Fibroblast of skin of left quadriceps (primary cell): ENCODE data around the gene CHMP4B.
"Not testable (repeated sequence)": the region's sequence is repeated elsewhere in the genome, so short reads cannot be mapped to it uniquely, and the experiment has no call there.

Experiments used
- DNase-seq, 2 experiments: peaks; one replicate each; pipeline ENCODE4 v3.0.0-alpha.2; 2013; ENCODE audit warnings: low read depth in 2 of 2

The CHMP4B gene

DNA sequence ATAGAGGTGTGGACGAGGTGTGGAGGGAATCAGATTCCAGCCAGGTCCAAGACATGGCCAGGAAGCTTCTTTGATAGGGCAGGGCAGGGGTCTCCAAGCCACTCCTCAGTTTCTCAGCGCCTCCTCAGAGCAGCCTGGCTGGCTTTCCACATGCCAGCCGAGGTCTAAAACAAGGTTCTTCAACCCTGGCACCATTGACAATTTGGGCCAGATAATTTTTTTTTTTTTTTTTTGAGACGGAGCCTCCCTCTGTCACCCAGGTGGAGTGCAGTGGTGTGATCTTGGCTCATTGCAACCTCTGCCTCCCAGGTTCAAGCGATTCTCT, 21.3 kb upstream of the CHMP4B start:
- DNase-seq, result no peak

GRCh38 chr20:33790566-33790965, 20.6 kb upstream of the CHMP4B start:
- no peak for DNase-seq

GRCh38 chr20:33791021-33791420, 20.1 kb upstream of the CHMP4B start:
- no peak for DNase-seq

DNA sequence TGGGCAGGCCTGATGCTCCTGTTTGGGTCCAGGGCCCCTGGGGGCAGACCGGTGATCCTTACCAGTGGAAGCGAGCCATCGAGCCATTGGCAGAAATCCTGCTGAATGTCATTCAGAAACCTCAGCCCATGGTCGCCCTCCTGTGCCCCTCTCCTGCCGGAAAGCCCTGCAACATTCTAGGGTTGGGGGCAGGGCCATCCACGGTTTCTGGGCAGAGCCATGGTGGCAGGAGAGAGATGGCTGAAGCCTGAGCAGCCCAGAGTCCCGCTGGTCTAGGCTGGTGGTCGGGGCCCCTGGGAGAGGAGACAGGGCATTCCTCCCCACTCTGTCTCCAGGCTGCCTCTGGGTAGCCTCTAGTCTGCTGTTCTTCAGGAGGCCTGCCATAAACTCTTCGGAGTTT, 19.6 kb upstream of the CHMP4B start:
- DNase-seq, result no peak

DNA sequence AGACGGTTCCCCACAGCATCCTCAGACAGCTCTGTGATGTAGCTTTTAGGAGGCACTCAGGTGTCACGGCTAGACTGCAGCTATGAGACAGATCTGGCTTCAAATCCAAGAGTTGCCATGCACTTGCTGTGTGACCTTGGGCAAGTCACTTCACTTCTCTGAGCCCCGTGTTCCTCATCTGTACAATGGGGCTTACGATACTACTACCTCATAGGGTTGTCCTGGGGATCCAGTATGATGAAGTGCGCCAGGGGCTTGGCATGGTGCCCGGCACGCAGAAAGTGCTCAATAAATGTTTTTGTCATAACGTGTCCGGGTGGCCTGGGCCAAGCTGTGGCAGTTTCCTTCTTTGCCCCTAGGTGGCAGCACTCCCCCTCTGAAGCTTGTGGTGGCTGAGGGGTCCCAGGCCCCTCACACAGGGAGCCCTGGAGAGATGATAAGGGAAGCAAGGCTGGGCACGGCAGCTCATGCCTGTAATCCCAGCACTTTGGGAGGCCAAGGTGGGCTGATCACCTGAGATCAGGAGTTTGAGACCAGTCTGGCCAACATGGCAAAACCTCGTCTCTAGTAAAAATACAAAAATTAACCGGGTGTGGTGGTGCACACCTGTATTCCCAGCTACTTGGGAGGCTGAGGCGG, 19.1 kb upstream of the CHMP4B start:
- DNase-seq, result no peak

DNA sequence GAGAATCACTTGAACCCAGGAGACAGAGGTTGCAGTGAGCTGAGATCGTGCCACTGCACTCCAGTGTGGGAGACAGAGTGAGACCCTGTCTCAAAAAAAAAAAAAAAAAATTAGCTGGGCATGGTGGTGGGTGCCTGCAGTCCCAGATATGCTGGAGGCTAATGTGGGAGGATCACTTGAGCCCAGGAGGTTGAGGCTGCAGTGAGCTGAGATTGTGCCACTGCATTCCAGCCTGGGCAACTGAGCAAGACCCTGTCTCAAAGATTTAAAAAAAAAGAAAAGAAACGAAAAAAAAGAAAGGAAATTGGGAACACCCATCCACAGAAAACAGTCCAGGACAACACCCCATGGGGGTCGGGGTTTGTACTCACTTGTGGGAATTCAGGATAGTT, 18.6 kb upstream of the CHMP4B start:
- not testable (repeated sequence) for DNase-seq

GRCh38 chr20:33793011-33793931, 17.9 kb upstream of the CHMP4B start:
- DNase-seq, result no peak

GRCh38 chr20:33796263-33796906, 14.8 kb upstream of the CHMP4B start:
- no peak for DNase-seq

GRCh38 chr20:33796907-33797544, 14.1 kb upstream of the CHMP4B start:
- no peak for DNase-seq

DNA sequence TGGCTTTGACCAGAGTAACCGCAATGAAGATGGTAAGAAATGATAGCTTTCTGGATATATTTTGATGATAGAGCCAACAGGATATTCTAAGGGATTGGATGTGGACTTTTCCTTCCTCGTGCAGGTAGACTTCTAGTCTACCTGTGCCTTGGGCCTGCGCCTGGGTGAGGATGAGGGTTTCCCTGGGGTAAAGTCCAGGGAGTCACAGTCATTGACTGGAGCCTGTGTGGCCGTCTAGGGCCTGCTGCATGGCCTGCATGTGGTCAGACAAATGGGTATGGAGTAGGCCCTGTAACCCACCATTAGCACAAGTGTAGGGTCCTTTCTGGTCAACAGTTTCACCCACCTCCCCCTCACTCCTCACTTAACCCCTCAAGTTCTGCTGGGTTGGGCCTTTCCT, 12.7 kb upstream of the CHMP4B start:
- DNase-seq, result no peak

GRCh38 chr20:33803921-33804337, 7.2 kb upstream of the CHMP4B start:
- peak; percentile 77 to 81 for DNase-seq

DNA sequence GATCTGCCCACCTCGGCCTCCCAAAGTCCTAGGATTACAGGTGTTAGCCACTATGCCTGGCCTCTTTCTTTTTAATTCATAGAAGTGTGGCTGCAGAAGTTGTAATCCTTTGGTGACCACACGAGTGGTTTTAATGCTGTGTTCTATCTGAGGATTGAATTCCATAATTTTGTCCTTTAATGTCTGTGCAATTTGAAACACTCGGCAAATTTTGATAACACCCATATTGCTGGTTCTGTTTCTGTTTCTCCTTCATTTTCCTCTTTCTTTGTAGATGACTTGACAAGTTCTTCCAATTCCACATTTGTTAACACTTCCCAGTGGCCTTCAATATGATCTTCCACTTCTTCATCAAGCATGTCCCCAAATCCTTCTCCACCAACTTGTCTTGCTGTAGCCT, 2.8 kb upstream of the CHMP4B start:
- DNase-seq, result no peak

- no peak for DNase-seq
Observed at GRCh38 chr20:33810259-33810658, 889 bp upstream of the CHMP4B start.

- no peak for DNase-seq
Observed at GRCh38 chr20:33811776-33812151, 616 bp downstream of the CHMP4B start.

DNA sequence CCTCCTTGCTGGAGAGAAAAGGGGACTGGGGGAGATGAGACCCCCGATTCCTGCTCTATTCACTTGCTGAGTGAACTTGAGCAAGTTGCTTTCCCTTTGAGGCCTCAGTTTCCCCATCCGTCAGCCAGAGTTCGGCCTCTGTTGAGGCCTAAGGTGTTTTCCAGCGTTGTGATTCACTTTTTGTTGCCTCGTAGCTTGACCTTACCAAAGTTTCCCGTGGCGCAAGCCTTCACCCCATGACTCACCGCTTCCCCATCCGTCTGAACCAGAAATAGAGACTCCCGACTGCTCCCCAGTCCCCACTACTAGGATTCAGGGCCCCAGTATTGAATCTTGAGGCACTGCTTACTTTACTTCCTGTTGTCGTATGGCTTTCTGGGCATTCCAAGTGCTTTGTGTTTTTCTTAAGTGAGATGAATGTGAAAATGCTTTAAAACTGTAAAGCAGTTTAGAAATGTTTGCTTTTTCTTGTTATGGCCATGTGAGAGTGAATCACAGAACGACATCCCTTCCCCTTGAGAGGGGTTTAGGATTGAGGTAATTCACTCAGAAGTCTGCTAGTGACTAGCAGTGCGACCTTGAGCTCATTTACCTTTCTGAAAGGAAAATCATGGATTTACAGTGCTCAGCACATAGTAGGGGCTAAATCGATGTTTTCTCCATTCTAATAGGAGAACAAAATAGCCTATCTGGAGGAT, 1.2 kb downstream of the CHMP4B start:
- no peak for DNase-seq

DNA sequence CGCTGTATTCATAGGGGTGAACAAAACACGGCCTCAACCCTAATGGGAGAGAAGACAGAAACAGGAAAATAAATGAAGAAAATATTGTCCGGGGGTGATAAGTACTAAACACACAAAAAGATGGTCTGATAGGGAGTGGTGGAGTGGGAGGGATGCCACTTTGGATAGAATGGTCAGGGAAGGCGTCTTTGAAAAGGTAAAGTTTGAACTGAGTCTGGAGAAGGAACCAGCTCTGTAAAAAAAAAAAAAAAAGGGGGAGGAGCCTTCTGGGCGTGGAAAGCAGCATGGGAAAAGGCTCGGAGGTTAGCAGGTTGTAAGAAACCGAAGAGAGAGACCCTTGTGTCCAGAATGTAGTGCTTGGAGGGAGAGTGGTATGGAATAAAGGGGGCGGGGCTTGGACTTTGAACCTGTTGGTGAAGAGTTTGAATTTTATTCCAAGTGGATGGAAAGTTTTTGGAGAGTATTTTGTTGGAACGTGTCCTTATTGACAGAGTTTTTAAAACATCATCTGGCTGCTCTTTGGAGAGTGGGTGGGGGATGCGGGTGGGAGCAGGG, 1.8 kb downstream of the CHMP4B start:
- DNase-seq, result no peak

DNA sequence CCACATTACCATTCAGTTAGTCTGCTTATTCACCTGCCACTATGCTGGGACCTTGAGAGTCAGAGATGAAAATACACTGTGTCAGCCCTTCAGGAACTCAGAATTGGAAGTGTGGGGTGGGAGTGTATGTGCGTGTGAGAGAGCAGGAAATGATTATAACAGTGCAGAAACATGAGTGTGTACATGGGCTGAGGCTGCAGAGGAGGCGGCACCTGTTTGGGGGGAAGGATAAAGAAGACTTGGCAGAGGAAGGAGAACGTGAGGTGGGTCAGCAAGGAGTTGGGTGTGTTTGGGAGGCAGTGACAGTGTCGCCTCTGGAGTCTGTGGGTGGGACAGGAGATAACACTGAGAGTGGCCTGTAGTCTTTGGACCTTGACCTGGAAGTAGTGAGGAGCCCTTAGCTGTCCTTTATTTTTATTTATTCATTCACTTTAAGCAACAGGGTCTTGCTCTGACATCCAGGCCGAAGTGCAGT, 3.1 kb downstream of the CHMP4B start:
- DNase-seq, result no peak

- DNase-seq, result no peak
Observed at GRCh38 chr20:33815671-33816070, 4.5 kb downstream of the CHMP4B start.

GRCh38 chr20:33816191-33816590, 5.0 kb downstream of the CHMP4B start:
- DNase-seq, result no peak

- no peak for DNase-seq
Observed at GRCh38 chr20:33817411-33817810, 6.3 kb downstream of the CHMP4B start.

DNA sequence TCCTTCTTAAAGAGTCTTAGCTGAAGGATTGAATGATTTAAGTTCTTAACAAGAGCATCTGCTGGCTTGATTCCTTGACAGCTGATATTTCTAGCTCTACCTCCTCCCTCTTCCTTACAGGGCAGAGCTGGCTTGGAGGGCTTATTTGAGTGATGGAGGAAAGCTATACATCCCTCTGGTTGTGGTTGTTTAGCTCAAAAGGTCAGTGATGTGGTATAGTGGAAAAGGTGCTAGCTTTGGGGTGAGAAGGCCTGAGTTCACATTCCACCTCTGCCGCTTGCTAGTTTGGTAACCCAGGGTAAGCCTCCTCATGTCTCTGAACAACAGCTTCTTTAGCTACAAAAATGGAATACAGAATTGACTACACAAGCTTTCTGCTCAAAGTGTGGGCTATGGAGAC, 8.3 kb downstream of the CHMP4B start:
- no peak for DNase-seq
